ENCODE measurements around the gene DIPK2A. TPM values are rescaled to one million over a fixed set of nuclear protein-coding genes. Genes with fewer than 3 reads are reported as not detected.

DIPK2A gene
- 32.1 and 40.8 TPM in 2 replicates for total RNA-seq

GRCh38 chr3:143971359-143972154, at the start of gene DIPK2A:
Gene DIPK2A (plus strand): TSS chr3:143971823. CDS start chr3:143972333, 510 bp downstream.

Other genes starting within 250 kb of the DIPK2A start
- 8.3 and 10.9 TPM in 2 replicates for gene SLC9A9, start 123.4 kb upstream of the DIPK2A start, total RNA-seq